Fibroblast of lung (primary cell): ENCODE results near the gene TACC2. TPM values are rescaled to one million over a fixed set of nuclear protein-coding genes. Genes with fewer than 3 reads are reported as not detected.

ENCODE experiments used
- DNase-seq, 2 donors: peaks; one replicate each; pipeline versions ENCODE4 v3.0.0 to v3.0.0-alpha.2; 2010; ENCODE audit warnings: low read depth in 2 of 2
- H2AFZ ChIP-seq: 2 replicates; pipeline ENCODE4 v1.5.1; 2012; ENCODE audit warnings: low read length, control low read depth, inconsistent platforms
- H3K27ac ChIP-seq: 2 replicates; pipeline ENCODE4 v1.5.1; 2011; ENCODE audit warnings: low read length, control low read depth; ENCODE audit not compliant: insufficient read depth
- H3K27me3 ChIP-seq: 2 replicates; pipeline ENCODE4 v1.5.1; 2011; ENCODE audit warnings: mild to moderate bottlenecking, low read length; ENCODE audit not compliant: control insufficient read depth, insufficient read depth
- H3K36me3 ChIP-seq: 2 replicates; pipeline ENCODE4 v1.5.1; 2011; ENCODE audit warnings: low read length; ENCODE audit not compliant: control insufficient read depth, insufficient read depth
- H3K4me1 ChIP-seq: 2 replicates; pipeline ENCODE4 v1.5.1; 2011; ENCODE audit warnings: low read length; ENCODE audit not compliant: control insufficient read depth, insufficient read depth; ENCODE audit errors: extremely low read depth
- H3K4me2 ChIP-seq: 2 replicates; pipeline ENCODE4 v1.5.1; 2011; ENCODE audit warnings: low read length, control low read depth; ENCODE audit not compliant: insufficient read depth; ENCODE audit errors: extremely low read depth
- H3K4me3 ChIP-seq, 4 experiments: fragments of 200-600 bp in 1 of 4; sonication (generic) in 1 of 4; replicated peaks in 1 of 4; 2 replicates each; pipeline ENCODE4 v1.5.1; 2011 to 2016; ENCODE audit warnings: low read length in 4 of 4, low read depth in 3 of 4, mild to moderate bottlenecking in 3 of 4, control low read depth in 2 of 4, inconsistent platforms in 1 of 4, mixed read lengths in 1 of 4; ENCODE audit not compliant: insufficient read depth in 1 of 4; ENCODE audit errors: control extremely low read depth in 1 of 4
- H3K79me2 ChIP-seq: 2 replicates; pipeline ENCODE4 v1.5.1; 2012; ENCODE audit warnings: mild to moderate bottlenecking, low read length, inconsistent platforms; ENCODE audit not compliant: control insufficient read depth, insufficient read depth
- H3K9ac ChIP-seq: 2 replicates; pipeline ENCODE4 v1.5.1; 2011; ENCODE audit warnings: mild to moderate bottlenecking, low read length, control low read depth; ENCODE audit not compliant: insufficient read depth
- H3K9me3 ChIP-seq: 2 replicates; pipeline ENCODE4 v1.5.1; 2012; ENCODE audit warnings: low read depth, low read length; ENCODE audit not compliant: control insufficient read depth, insufficient read depth
- H4K20me1 ChIP-seq: 2 replicates; pipeline ENCODE4 v1.5.1; 2011; ENCODE audit warnings: low read length; ENCODE audit not compliant: control insufficient read depth, insufficient read depth; ENCODE audit errors: extremely low read depth
- CTCF ChIP-seq, 2 donors: IDR thresholded peaks in 1 of 2; conservative IDR thresholded peaks in 1 of 2; 1 replicate in 1 of 2; 2 replicates in 1 of 2; pipeline ENCODE4 v1.5.1; 2011 to 2012; ENCODE audit warnings: low read length in 2 of 2, control low read depth in 1 of 2, inconsistent platforms in 1 of 2, low read depth in 1 of 2, mild to moderate bottlenecking in 1 of 2
- EZH2 ChIP-seq: IDR thresholded peaks from 2 replicates; pipeline ENCODE4 v1.5.1; 2012; ENCODE audit warnings: low read length, control low read depth, mild to moderate bottlenecking; ENCODE audit errors: missing control alignments
- polyA plus RNA-seq, 2 donors: library from polyadenylated mRNA; depleted of rRNA in 1 of 2; stranded (reverse) in 1 of 2; unstranded in 1 of 2; fragments of >200 nt; gene quantifications; 2 replicates each; pipeline ENCODE4 v1.2.1, GENCODE V29; 2011 to 2012; ENCODE audit warnings: missing spikeins in 1 of 2
- total RNA-seq: library from RNA; depleted of rRNA; stranded (reverse); fragments of >200 nt; gene quantifications from 2 replicates; pipeline ENCODE4 v1.2.1, GENCODE V29; 2014

Gene TACC2
- total and polyA plus RNA-seq, 2 donors (not counting 1 experiment from before 2014, with no cell fraction given) = 7.6 to 13.0 TPM

GRCh38 chr10:122068844-122069243, 79.9 kb downstream of the TACC2 start:
- Histone ChIP-seq H3K36me3 (no peaks in the 10 kb centered on the region), H3K9me3 (no peaks in the 10 kb centered on the region), H3K79me2 (no peaks in the 10 kb centered on the region), H2AFZ (no peak overlapping the region), H3K4me3 (no peak overlapping the region), H4K20me1 (no peaks in the 10 kb centered on the region), H3K9ac (no peak overlapping the region), H3K27me3 (no peaks in the 10 kb centered on the region), H3K4me1 (peaks cover 2% of the 10 kb centered on the region), H3K27ac (no peak overlapping the region), H3K4me2 (no peak overlapping the region)
- no peak for TF ChIP-seq EZH2
- TF ChIP-seq CTCF (conservative IDR thresholded peaks at IDR 0.05 in 1 of 2, IDR thresholded peaks at IDR 0.05 in 1 of 2; ENCODE audit: low read depth in 1 of 2, low read length in 2 of 2) = no peak
- no peak for DNase-seq

GRCh38 chr10:122072491-122072890, 83.5 kb downstream of the TACC2 start:
- H3K27ac ChIP-seq = no peak overlapping the region
- no peaks in the 10 kb centered on the region for H3K27me3 ChIP-seq
- H3K9ac ChIP-seq = no peak overlapping the region
- no peak overlapping the region for H3K4me3 ChIP-seq
- no peak for DNase-seq
- H4K20me1 ChIP-seq = no peaks in the 10 kb centered on the region
- H3K4me2 ChIP-seq = no peak overlapping the region
- H3K9me3 ChIP-seq = no peaks in the 10 kb centered on the region
- H3K4me1 ChIP-seq = peaks cover 2% of the 10 kb centered on the region
- H3K36me3 ChIP-seq = no peaks in the 10 kb centered on the region
- H3K79me2 ChIP-seq = no peaks in the 10 kb centered on the region
- no peak for TF ChIP-seq CTCF (conservative IDR thresholded peaks at IDR 0.05 in 1 of 2, IDR thresholded peaks at IDR 0.05 in 1 of 2; ENCODE audit: low read depth in 1 of 2, low read length in 2 of 2)
- TF ChIP-seq EZH2 = no peak
- H2AFZ ChIP-seq = no peak overlapping the region

- DNase-seq = no peak
- Histone ChIP-seq H2AFZ (no peak overlapping the region), H3K27me3 (no peaks in the 10 kb centered on the region), H3K4me3 (no peak overlapping the region), H3K4me2 (no peak overlapping the region), H3K4me1 (peaks cover 2% of the 10 kb centered on the region), H4K20me1 (no peaks in the 10 kb centered on the region), H3K9ac (no peak overlapping the region), H3K79me2 (no peaks in the 10 kb centered on the region), H3K36me3 (no peaks in the 10 kb centered on the region), H3K9me3 (no peaks in the 10 kb centered on the region), H3K27ac (no peak overlapping the region)
- no peak for TF ChIP-seq CTCF (conservative IDR thresholded peaks at IDR 0.05 in 1 of 2, IDR thresholded peaks at IDR 0.05 in 1 of 2; ENCODE audit: low read depth in 1 of 2, low read length in 2 of 2)
- TF ChIP-seq EZH2 = no peak
These were observed 84.5 kb downstream of the TACC2 start for GRCh38 chr10:122073508-122073907.
